ENCODE measurements around the gene CYB5R4. TPM values are rescaled to one million over a fixed set of nuclear protein-coding genes. Genes with fewer than 3 reads are reported as not detected.
"Not testable (repeated sequence)": the region's sequence is repeated elsewhere in the genome, so short reads cannot be mapped to it uniquely, and the experiment has no call there.

The CYB5R4 gene
- polyA plus RNA-seq, 1 donor from 2014 or later, result 18.0 TPM

GRCh38 chr6:83948851-83949250, 89.4 kb downstream of the CYB5R4 start:
- Histone ChIP-seq H3K9ac (ENCODE audit: low read length) (no peak overlapping the region), H3K36me3 (ENCODE audit: insufficient read depth, low read length) (no peaks in the 10 kb centered on the region), H3K4me3 (ENCODE audit: low read length) (no peak overlapping the region), H3F3A (ENCODE audit: insufficient read depth, low read length, poor library complexity, severe bottlenecking) (no peaks in the 10 kb centered on the region), H3K9me2 (ENCODE audit: insufficient read depth, low read length) (no peaks in the 10 kb centered on the region), H3K27ac (ENCODE audit: low read length) (no peak overlapping the region), H3K79me2 (replicated peaks; ENCODE audit: insufficient read depth, low read length) (no peaks in the 10 kb centered on the region), H2AFZ (ENCODE audit: low read depth, low read length) (no peak overlapping the region), H3K9me3 (ENCODE audit: low read length) (no peaks in the 10 kb centered on the region), H4K20me1 (ENCODE audit: insufficient read depth) (no peaks in the 10 kb centered on the region), H3K27me3 (ENCODE audit: insufficient read depth, low read depth, low read length) (no peaks in the 10 kb centered on the region), H3K4me2 (ENCODE audit: low read length) (no peak overlapping the region)
- no peak for TF ChIP-seq POLR2AphosphoS5 (IDR thresholded peaks at IDR 0.05)
- TF ChIP-seq TAF1 (IDR thresholded peaks at IDR 0.05; ENCODE audit: low read depth), result no peak
- TF ChIP-seq EP300 (conservative IDR thresholded peaks at IDR 0.05; ENCODE audit: poor library complexity, severe bottlenecking), result no peak
- no peak for TF ChIP-seq REST (IDR thresholded peaks at IDR 0.05; ENCODE audit: borderline replicate concordance)
- no peak for TF ChIP-seq RAD21 (conservative IDR thresholded peaks at IDR 0.05)
- TF ChIP-seq SMC3 (conservative IDR thresholded peaks at IDR 0.05; ENCODE audit: poor library complexity), result no peak
- no peak for TF ChIP-seq CTCF (IDR thresholded peaks at IDR 0.05; ENCODE audit: poor library complexity, severe bottlenecking)
- TF ChIP-seq MXI1 (conservative IDR thresholded peaks at IDR 0.05; ENCODE audit: poor library complexity, severe bottlenecking), result no peak
- no peak for TF ChIP-seq EZH2 (IDR thresholded peaks at IDR 0.05; ENCODE audit: borderline replicate concordance, insufficient read depth, low read length, poor library complexity, severe bottlenecking)

- H3K4me3 ChIP-seq (ENCODE audit: low read length); H3K79me2 ChIP-seq (replicated peaks; ENCODE audit: insufficient read depth, low read length); H3K27ac ChIP-seq (ENCODE audit: low read length); H3K4me2 ChIP-seq (ENCODE audit: low read length); H3K9me3 ChIP-seq (ENCODE audit: low read length); H2AFZ ChIP-seq (ENCODE audit: low read depth, low read length); H3K9me2 ChIP-seq (ENCODE audit: insufficient read depth, low read length); H3K36me3 ChIP-seq (ENCODE audit: insufficient read depth, low read length); H3K9ac ChIP-seq (ENCODE audit: low read length); H3F3A ChIP-seq (ENCODE audit: insufficient read depth, low read length, poor library complexity, severe bottlenecking); H4K20me1 ChIP-seq (ENCODE audit: insufficient read depth); H3K27me3 ChIP-seq (ENCODE audit: insufficient read depth, low read depth, low read length): not testable (repeated sequence)
These were observed 91.9 kb downstream of the CYB5R4 start for GRCh38 chr6:83951423-83951822.

- H3K36me3 ChIP-seq (ENCODE audit: insufficient read depth, low read length), result no peaks in the 10 kb centered on the region
- no peak overlapping the region for H3K9ac ChIP-seq (ENCODE audit: low read length)
- no peak overlapping the region for H2AFZ ChIP-seq (ENCODE audit: low read depth, low read length)
- no peaks in the 10 kb centered on the region for H3K79me2 ChIP-seq (replicated peaks; ENCODE audit: insufficient read depth, low read length)
- H3K4me2 ChIP-seq (ENCODE audit: low read length), result no peak overlapping the region
- TF ChIP-seq EZH2 (IDR thresholded peaks at IDR 0.05; ENCODE audit: borderline replicate concordance, insufficient read depth, low read length, poor library complexity, severe bottlenecking) (no peak), SMC3 (conservative IDR thresholded peaks at IDR 0.05; ENCODE audit: poor library complexity) (no peak), TAF1 (IDR thresholded peaks at IDR 0.05; ENCODE audit: low read depth) (no peak)
- H4K20me1 ChIP-seq (ENCODE audit: insufficient read depth), result no peaks in the 10 kb centered on the region
- H3K27me3 ChIP-seq (ENCODE audit: insufficient read depth, low read depth, low read length), result no peaks in the 10 kb centered on the region
- no peaks in the 10 kb centered on the region for H3K9me2 ChIP-seq (ENCODE audit: insufficient read depth, low read length)
- H3K9me3 ChIP-seq (ENCODE audit: low read length), result no peaks in the 10 kb centered on the region
- no peak overlapping the region for H3K27ac ChIP-seq (ENCODE audit: low read length)
- no peaks in the 10 kb centered on the region for H3F3A ChIP-seq (ENCODE audit: insufficient read depth, low read length, poor library complexity, severe bottlenecking)
- no peak overlapping the region for H3K4me3 ChIP-seq (ENCODE audit: low read length)
These were observed 93.3 kb downstream of the CYB5R4 start for GRCh38 chr6:83952830-83953229.
